ENCODE data around the gene AP3B1.

AP3B1 gene

DNA sequence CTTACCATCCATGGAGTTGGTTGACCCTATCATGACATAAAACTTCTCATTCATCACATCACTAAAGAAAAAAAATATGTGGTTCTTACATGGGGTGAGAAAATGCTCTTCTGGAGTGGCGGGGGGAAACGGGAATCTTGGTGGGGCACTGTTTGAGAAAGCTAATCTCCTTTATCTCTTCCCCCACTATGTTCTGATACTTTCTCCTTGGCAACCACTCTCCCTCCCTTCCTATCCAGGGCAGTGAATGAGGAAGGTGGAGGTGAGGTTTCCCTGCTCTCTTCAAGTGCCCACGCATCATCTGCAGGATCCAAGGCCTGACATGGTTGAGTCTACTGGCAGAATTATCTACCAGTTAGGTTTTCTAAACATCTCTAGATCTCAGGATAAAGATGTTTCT lies 297.6 kb downstream of the AP3B1 start:
- no peak overlapping the region for H3K9ac ChIP-seq (ENCODE audit: low read depth, low read length)
- H3K9me3 ChIP-seq (ENCODE audit: control insufficient read depth, insufficient read depth, low read length) = no peaks in the 10 kb centered on the region
- no peaks in the 10 kb centered on the region for H3K36me3 ChIP-seq (ENCODE audit: insufficient read depth, low read length)
- H3K4me1 ChIP-seq (ENCODE audit: insufficient read depth, low read length) = peaks cover 13% of the 10 kb centered on the region

DNA sequence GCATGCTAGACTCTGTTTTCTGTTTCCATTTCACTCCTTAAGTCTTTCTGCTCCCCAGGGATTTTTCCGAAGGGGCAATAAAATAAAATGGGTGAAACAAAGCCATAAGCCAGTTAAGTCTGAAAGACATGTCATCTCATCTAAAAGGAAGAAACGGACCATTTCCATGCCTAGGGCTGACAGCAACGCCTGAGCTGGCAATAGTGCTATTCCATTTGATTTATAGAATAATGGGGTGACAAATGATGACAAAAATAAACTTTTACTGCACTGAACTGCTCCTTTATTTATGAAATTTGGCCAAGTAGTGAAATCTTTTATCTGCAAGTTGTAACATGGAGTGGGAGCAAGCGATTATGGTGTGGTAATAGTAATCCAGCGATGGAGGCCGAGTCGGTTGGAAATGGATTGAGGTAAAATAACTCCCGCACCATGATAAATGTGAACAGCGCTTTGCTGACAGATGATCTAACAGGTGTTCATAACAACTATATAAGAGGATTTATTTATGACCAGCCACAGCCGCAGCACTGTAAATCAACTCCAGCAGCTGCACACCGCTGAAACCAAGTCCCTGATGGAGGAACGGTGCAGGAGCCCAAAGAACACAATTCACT lies 298.6 kb downstream of the AP3B1 start:
- H3K4me1 ChIP-seq (ENCODE audit: insufficient read depth, low read length) = peaks cover 19% of the 10 kb centered on the region
- H3K36me3 ChIP-seq (ENCODE audit: insufficient read depth, low read length) = no peaks in the 10 kb centered on the region
- H3K9me3 ChIP-seq (ENCODE audit: control insufficient read depth, insufficient read depth, low read length) = no peaks in the 10 kb centered on the region
- H3K9ac ChIP-seq (ENCODE audit: low read depth, low read length) = no peak overlapping the region

- Histone ChIP-seq H3K9ac (ENCODE audit: low read depth, low read length) (no peak overlapping the region), H3K9me3 (ENCODE audit: control insufficient read depth, insufficient read depth, low read length) (no peaks in the 10 kb centered on the region), H3K36me3 (ENCODE audit: insufficient read depth, low read length) (no peaks in the 10 kb centered on the region), H3K4me1 (ENCODE audit: insufficient read depth, low read length) (peaks cover 27% of the 10 kb centered on the region)
Measured at GRCh38 chr5:77994943-77995342, 299.6 kb downstream of the AP3B1 start.

DNA sequence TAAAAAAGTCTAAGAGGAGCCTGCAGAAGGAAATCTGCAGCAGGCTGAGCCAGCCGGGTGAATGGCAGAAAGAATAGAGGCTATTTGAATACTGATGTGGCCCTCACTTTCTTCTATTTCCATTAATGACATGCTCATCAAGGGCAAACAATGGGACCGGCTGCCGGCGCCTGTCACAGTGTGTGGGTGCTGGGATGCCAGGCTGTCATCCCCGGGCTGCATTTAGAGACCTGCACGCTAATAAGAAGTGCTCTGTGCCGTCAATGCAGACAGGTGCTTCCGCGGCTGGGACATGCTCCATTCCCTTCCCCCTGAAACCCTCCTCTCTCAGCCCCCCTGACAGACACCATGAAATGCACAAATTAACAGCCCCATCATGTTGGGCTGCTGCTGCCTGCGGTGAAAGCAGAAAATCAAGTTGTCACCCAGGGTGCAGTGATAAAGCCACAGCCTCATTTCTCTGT lies 300.6 kb downstream of the AP3B1 start:
- peaks cover 27% of the 10 kb centered on the region for H3K4me1 ChIP-seq (ENCODE audit: insufficient read depth, low read length)
- H3K9me3 ChIP-seq (ENCODE audit: control insufficient read depth, insufficient read depth, low read length) = no peaks in the 10 kb centered on the region
- no peak overlapping the region for H3K9ac ChIP-seq (ENCODE audit: low read depth, low read length)
- H3K36me3 ChIP-seq (ENCODE audit: insufficient read depth, low read length) = no peaks in the 10 kb centered on the region

GRCh38 chr5:77993141-77993854 lies 301.2 kb downstream of the AP3B1 start:
- Histone ChIP-seq H3K36me3 (ENCODE audit: insufficient read depth, low read length) (no peaks in the 10 kb centered on the region), H3K9me3 (ENCODE audit: control insufficient read depth, insufficient read depth, low read length) (no peaks in the 10 kb centered on the region), H3K4me1 (ENCODE audit: insufficient read depth, low read length) (peaks cover 27% of the 10 kb centered on the region), H3K9ac (ENCODE audit: low read depth, low read length) (no peak overlapping the region)

- no peak overlapping the region for H3K9ac ChIP-seq (ENCODE audit: low read depth, low read length)
- H3K4me1 ChIP-seq (ENCODE audit: insufficient read depth, low read length) = peaks cover 36% of the 10 kb centered on the region
- no peaks in the 10 kb centered on the region for H3K36me3 ChIP-seq (ENCODE audit: insufficient read depth, low read length)
- H3K9me3 ChIP-seq (ENCODE audit: control insufficient read depth, insufficient read depth, low read length) = no peaks in the 10 kb centered on the region
Measured at GRCh38 chr5:77991084-77991483, 303.4 kb downstream of the AP3B1 start.

- H3K9ac ChIP-seq (ENCODE audit: low read depth, low read length) = no peak overlapping the region
- H3K36me3 ChIP-seq (ENCODE audit: insufficient read depth, low read length) = no peaks in the 10 kb centered on the region
- peaks cover 41% of the 10 kb centered on the region for H3K4me1 ChIP-seq (ENCODE audit: insufficient read depth, low read length)
- no peaks in the 10 kb centered on the region for H3K9me3 ChIP-seq (ENCODE audit: control insufficient read depth, insufficient read depth, low read length)
Measured at GRCh38 chr5:77990020-77990419, 304.5 kb downstream of the AP3B1 start.

DNA sequence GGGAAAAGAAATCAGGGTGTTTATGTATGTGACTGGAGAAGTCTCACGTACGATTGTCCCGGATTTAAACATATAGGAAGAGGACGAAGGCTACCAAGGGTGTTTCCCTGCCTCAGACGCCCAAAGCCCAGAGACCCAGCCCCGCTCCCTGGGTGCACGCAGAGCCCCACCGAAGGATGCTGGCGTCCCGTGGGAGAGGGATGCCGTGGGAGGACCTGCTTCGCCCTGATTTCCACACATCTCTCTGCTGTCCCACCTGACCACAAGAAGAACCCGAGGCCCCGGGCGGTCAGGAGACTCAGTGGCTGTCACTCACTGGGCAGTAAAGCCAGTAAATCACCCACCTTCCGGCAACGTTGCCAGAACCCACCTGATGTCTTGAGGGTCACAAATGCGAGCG lies 306.5 kb downstream of the AP3B1 start:
- Histone ChIP-seq H3K9me3 (ENCODE audit: control insufficient read depth, insufficient read depth, low read length) (no peaks in the 10 kb centered on the region), H3K9ac (ENCODE audit: low read depth, low read length) (no peak overlapping the region), H3K4me1 (ENCODE audit: insufficient read depth, low read length) (peaks cover 38% of the 10 kb centered on the region), H3K36me3 (ENCODE audit: insufficient read depth, low read length) (no peaks in the 10 kb centered on the region)

GRCh38 chr5:77987331-77987730 lies 307.2 kb downstream of the AP3B1 start:
- H3K9me3 ChIP-seq (ENCODE audit: control insufficient read depth, insufficient read depth, low read length) = no peaks in the 10 kb centered on the region
- H3K36me3 ChIP-seq (ENCODE audit: insufficient read depth, low read length) = no peaks in the 10 kb centered on the region
- H3K9ac ChIP-seq (ENCODE audit: low read depth, low read length) = no peak overlapping the region
- peaks cover 38% of the 10 kb centered on the region for H3K4me1 ChIP-seq (ENCODE audit: insufficient read depth, low read length)

GRCh38 chr5:77986261-77986660 lies 308.2 kb downstream of the AP3B1 start:
- peaks cover 34% of the 10 kb centered on the region for H3K4me1 ChIP-seq (ENCODE audit: insufficient read depth, low read length)
- no peaks in the 10 kb centered on the region for H3K9me3 ChIP-seq (ENCODE audit: control insufficient read depth, insufficient read depth, low read length)
- no peak overlapping the region for H3K9ac ChIP-seq (ENCODE audit: low read depth, low read length)

DNA sequence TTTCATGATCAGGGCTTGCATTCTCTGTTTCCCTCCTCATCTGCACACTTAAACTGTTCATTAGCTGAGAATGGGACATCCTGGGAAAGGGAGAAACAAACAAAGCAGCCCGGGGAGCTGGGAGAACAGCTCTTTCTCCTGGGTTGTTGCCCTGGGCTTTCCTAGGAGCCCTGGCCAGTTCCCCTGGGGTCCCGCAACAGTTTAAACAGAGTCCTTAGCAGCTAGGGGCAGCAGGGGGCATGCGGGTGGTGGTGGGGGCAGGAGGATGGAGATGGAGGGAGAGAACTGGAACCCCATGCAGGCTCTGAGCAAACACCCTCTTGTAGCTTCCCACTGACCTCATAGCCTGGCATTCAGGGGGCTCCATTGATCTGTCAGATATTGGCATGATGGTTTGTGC lies 309.3 kb downstream of the AP3B1 start:
- H3K36me3 ChIP-seq (ENCODE audit: insufficient read depth, low read length) = no peaks in the 10 kb centered on the region
- no peak overlapping the region for H3K9ac ChIP-seq (ENCODE audit: low read depth, low read length)
- H3K4me1 ChIP-seq (ENCODE audit: insufficient read depth, low read length) = peaks cover 26% of the 10 kb centered on the region
- no peaks in the 10 kb centered on the region for H3K9me3 ChIP-seq (ENCODE audit: control insufficient read depth, insufficient read depth, low read length)

More at GRCh38 chr5:77986261-77986660, 308.2 kb downstream of the AP3B1 start:
- no peaks in the 10 kb centered on the region for H3K36me3 ChIP-seq (ENCODE audit: insufficient read depth, low read length)

GRCh38 chr5:77984587-77984986 lies 309.9 kb downstream of the AP3B1 start:
- Histone ChIP-seq H3K9me3 (ENCODE audit: control insufficient read depth, insufficient read depth, low read length) (no peaks in the 10 kb centered on the region), H3K9ac (ENCODE audit: low read depth, low read length) (no peak overlapping the region), H3K4me1 (ENCODE audit: insufficient read depth, low read length) (peaks cover 24% of the 10 kb centered on the region), H3K36me3 (ENCODE audit: insufficient read depth, low read length) (no peaks in the 10 kb centered on the region)

DNA sequence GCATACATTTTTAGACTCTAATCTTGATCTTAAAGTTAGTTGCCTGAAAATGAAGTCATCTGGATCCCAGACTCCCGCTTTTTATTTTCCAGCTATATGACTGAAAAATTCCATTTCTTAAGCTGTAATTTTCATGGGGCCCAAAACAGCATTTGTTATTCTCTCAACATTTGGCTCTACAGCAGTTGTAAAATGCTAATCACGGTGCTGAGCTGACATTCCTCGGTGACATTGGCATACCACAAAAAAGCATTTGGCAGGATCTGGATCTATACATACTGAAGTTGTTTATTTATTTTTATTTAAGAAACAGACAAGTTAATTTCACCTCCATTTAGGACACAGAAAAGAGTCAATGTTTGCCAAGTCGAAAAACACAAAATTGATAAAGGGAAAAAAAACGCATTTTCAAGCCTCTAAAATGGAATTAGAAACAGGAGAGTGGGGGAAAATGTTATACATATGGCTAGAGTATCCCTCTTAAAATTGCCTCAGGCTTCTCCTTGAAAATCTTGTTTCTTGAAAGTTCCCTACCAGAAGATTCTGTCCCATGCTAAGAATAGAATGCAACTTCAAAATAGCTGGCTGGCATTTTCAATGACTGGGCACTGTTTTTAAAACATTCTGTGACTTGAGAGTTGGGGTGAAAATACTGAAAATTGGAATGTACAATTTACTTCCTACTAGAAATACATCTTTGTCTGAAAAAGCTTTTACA lies 310.9 kb downstream of the AP3B1 start:
- no peaks in the 10 kb centered on the region for H3K36me3 ChIP-seq (ENCODE audit: insufficient read depth, low read length)
- no peaks in the 10 kb centered on the region for H3K9me3 ChIP-seq (ENCODE audit: control insufficient read depth, insufficient read depth, low read length)
- H3K4me1 ChIP-seq (ENCODE audit: insufficient read depth, low read length) = peaks cover 24% of the 10 kb centered on the region
- H3K9ac ChIP-seq (ENCODE audit: low read depth, low read length) = no peak overlapping the region

- H3K9me3 ChIP-seq (ENCODE audit: control insufficient read depth, insufficient read depth, low read length) = no peaks in the 10 kb centered on the region
- peaks cover 15% of the 10 kb centered on the region for H3K4me1 ChIP-seq (ENCODE audit: insufficient read depth, low read length)
- no peaks in the 10 kb centered on the region for H3K36me3 ChIP-seq (ENCODE audit: insufficient read depth, low read length)
- H3K9ac ChIP-seq (ENCODE audit: low read depth, low read length) = no peak overlapping the region
Measured at GRCh38 chr5:77981820-77982219, 312.7 kb downstream of the AP3B1 start.

- no peak overlapping the region for H3K9ac ChIP-seq (ENCODE audit: low read depth, low read length)
- 0 out of 2 replicates have a peak, but pooled peaks cover 3% of the 10 kb centered on the region for H3K4me1 ChIP-seq (ENCODE audit: insufficient read depth, low read length)
- H3K9me3 ChIP-seq (ENCODE audit: control insufficient read depth, insufficient read depth, low read length) = no peaks in the 10 kb centered on the region
- H3K36me3 ChIP-seq (ENCODE audit: insufficient read depth, low read length) = no peaks in the 10 kb centered on the region
Measured at GRCh38 chr5:77974576-77974975, 319.9 kb downstream of the AP3B1 start.
